HG03103 (cell line): ENCODE data around the gene RRP1.

Experiments
- ATAC-seq: cut with Tn5 transposase; IDR thresholded peaks from one replicate; pipeline ENCODE4 v1.9.1; 2021; ENCODE audit warnings: low read depth; ENCODE audit not compliant: unreplicated experiment

Gene RRP1

GRCh38 chr21:43758111-43758641 is 31.2 kb upstream of the RRP1 start:
- no peak for ATAC-seq

GRCh38 chr21:43758811-43759210 is 30.6 kb upstream of the RRP1 start:
- ATAC-seq: no peak

GRCh38 chr21:43759651-43760050 is 29.7 kb upstream of the RRP1 start:
- ATAC-seq: no peak

- no peak for ATAC-seq
Observed at GRCh38 chr21:43760391-43760958, 28.9 kb upstream of the RRP1 start.

GRCh38 chr21:43761886-43762285 is 27.5 kb upstream of the RRP1 start:
- ATAC-seq: no peak

- ATAC-seq: no peak
Observed at GRCh38 chr21:43762303-43763128, 26.9 kb upstream of the RRP1 start.

- ATAC-seq: no peak
Observed at GRCh38 chr21:43763901-43764523, 25.4 kb upstream of the RRP1 start.

- no peak for ATAC-seq
Observed at GRCh38 chr21:43764576-43765495, 24.5 kb upstream of the RRP1 start.

- no peak for ATAC-seq
Observed at GRCh38 chr21:43766734-43767497, 22.5 kb upstream of the RRP1 start.

- ATAC-seq: no peak
Observed at GRCh38 chr21:43767498-43767983, 21.8 kb upstream of the RRP1 start.

- no peak for ATAC-seq
Observed at GRCh38 chr21:43767984-43768867, 21.2 kb upstream of the RRP1 start.

GRCh38 chr21:43768868-43769167 is 20.6 kb upstream of the RRP1 start:
- no peak for ATAC-seq

- ATAC-seq: no peak
Observed at GRCh38 chr21:43769325-43769958, 19.9 kb upstream of the RRP1 start.

- no peak for ATAC-seq
Observed at GRCh38 chr21:43770066-43770655, 19.2 kb upstream of the RRP1 start.

- ATAC-seq: no peak
Observed at GRCh38 chr21:43771199-43771675, 18.1 kb upstream of the RRP1 start.

GRCh38 chr21:43771698-43772424 is 17.5 kb upstream of the RRP1 start:
- no peak for ATAC-seq

GRCh38 chr21:43772425-43772821 is 17.0 kb upstream of the RRP1 start:
- no peak for ATAC-seq
